HCT116 (cell line): ENCODE results near the gene GLT6D1.

Experiments
- CTCF ChIP-seq, 3 experiments: fragments of 200-600 bp in 1 of 3; sonication (generic) in 1 of 3; IDR thresholded peaks in 2 of 3; conservative IDR thresholded peaks in 1 of 3; 2 replicates each; pipeline ENCODE4 v1.5.1; 2012 to 2017; ENCODE audit warnings: low read depth in 2 of 3, low read length in 2 of 3, antibody characterized with exemption in 1 of 3, borderline replicate concordance in 1 of 3, control low read depth in 1 of 3, mild to moderate bottlenecking in 1 of 3, mixed read lengths in 1 of 3, mixed run types in 1 of 3, moderate library complexity in 1 of 3; ENCODE audit not compliant: insufficient read depth in 1 of 3
- EZH2phosphoT487 ChIP-seq: fragments of 200-600 bp; IDR thresholded peaks from 2 replicates; pipeline ENCODE4 v1.6.1; 2018; ENCODE audit warnings: antibody characterized with exemption, borderline replicate concordance
- POLR2A ChIP-seq: IDR thresholded peaks from 2 replicates; pipeline ENCODE4 v1.7.0; 2011; ENCODE audit warnings: borderline replicate concordance; ENCODE audit not compliant: insufficient read depth, insufficient read length; ENCODE audit errors: extremely low read depth
- REST ChIP-seq: IDR thresholded peaks from 2 replicates; pipeline ENCODE4 v1.6.1; 2012; ENCODE audit warnings: low read depth
- TCF7L2 ChIP-seq: IDR thresholded peaks from 2 replicates; pipeline ENCODE4 v1.7.0; 2011; ENCODE audit warnings: borderline replicate concordance, inconsistent platforms; ENCODE audit not compliant: insufficient read depth, insufficient read length; ENCODE audit errors: extremely low read depth

GRCh38 chr9:135614821-135615665 lies 24.3 kb downstream of the GLT6D1 start:
- TF ChIP-seq EZH2phosphoT487 = no peak
- TF ChIP-seq POLR2A = no peak
- no peak for TF ChIP-seq CTCF (IDR thresholded peaks at IDR 0.05 in 2 of 3, conservative IDR thresholded peaks at IDR 0.05 in 1 of 3; ENCODE audit: borderline replicate concordance in 1 of 3, insufficient read depth in 1 of 3, low read depth in 2 of 3, low read length in 2 of 3)
- no peak for TF ChIP-seq REST
- TF ChIP-seq TCF7L2 = no peak
